SKM-1 treated with dmso at 0.1 percent for 144 hours (cell line): ENCODE data around the gene MYOZ3.

Experiments used
- DNase-seq: peaks from one replicate; lab custom pipeline; 2025; ENCODE audit not compliant: unreplicated experiment; lab: John Stamatoyannopoulos, UW

Gene MYOZ3

DNA sequence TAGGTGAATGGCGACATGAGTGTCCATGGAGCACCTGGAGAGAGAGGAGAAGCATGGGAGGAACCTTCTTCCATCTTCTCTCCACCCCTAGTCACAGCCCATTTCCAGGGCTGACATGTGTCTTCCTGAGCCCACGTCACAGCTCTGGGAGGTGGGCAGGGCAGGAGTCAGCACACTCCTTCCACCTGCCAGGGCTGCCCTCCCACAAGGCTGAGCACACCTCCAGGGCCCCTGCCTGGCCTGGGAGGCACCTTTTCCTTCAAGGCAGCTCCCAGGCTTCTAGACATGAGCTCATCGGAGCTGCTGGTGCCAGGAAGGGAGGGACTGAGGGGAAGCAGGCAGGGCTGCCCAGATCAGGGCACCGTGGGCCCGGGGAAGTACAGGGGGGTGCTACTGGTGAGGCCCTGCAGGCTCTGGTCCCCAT is 34.2 kb upstream of the MYOZ3 start:
- no peak for DNase-seq

DNA sequence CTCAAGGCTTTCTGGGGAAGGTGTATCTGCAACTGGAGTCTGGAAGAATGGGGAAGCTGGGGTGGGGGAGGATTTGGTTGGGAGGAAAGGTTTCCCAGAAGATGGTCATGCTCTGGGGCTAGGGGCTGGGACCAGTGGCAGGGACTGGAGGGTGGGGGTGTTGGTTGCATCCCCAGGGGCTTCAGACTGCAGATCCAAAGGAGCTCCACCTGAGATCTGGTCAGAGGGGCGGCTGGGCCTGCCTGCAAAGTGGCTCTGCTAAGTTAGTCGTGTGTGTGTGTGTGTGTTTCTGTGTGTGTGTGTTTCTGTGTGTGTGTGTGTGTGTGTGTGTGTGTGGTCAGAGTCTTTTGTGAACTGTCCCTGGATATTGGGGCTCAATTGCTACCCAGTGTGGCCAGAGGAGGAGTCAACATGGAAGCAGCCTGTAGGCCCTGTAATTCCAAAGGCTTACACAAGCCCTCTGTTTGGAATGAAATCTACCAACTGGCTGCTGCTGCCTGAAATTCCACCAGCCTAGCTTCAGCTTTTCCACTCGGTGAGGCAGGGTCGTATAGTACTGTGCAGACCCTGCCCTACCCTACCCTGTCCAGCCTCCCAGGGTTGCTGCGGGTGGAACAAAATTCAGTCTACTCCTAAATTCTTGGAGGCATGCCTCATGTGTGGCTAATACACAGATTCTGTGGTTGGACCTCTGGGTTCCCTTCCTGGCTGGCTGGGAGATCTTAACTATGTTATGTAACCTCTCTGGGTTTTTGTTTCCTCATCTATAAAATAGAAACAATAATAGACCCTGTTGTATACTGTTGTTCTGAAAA is 33.1 kb upstream of the MYOZ3 start:
- DNase-seq = peak; percentile 43

DNA sequence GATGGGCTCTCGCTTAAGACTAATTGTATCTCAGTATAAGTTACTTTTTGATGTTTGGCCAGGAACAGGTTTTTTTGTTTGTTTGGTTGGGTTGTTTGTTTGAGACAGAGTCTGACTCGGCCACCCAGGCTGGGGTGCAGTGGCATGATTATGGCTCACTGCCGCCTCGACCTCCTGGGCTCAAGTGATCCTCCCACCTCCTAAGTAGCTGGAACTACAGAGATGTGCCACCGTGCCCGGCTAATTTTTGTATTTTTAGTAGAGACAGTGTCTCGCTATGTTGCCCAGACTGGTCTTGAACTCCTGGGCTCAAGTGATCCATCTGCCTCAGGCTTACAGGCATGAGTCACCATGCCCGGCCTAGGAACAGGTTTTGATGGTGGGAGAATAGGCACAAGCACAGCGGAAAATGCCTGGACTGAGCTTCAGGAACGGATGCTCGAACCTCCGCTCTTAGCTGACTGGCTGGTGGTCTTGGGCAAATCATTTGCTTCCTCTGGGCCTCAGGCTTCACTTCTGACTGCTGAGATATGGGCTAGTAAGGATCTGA is 32.0 kb upstream of the MYOZ3 start:
- DNase-seq = no peak

DNA sequence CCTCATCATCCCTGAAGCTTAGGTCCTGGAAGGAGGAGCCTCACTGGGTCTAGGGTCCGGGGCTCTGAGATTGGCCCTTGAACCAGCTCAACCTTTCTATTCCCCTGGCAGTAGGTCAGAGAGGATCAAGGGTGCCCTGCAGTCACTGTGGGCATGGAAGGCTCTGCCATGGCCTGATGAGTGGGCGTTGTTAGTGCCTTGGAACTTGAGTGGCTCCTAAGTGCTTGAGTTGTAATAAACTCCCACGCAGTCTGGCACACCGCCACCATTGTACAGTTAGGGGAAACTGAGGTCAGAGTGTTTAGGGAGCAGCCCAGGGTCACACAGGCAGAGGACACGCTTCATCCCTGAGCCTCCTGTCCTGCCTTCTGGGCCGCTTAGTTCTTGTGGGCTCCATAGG is 31.0 kb upstream of the MYOZ3 start:
- no peak for DNase-seq

DNA sequence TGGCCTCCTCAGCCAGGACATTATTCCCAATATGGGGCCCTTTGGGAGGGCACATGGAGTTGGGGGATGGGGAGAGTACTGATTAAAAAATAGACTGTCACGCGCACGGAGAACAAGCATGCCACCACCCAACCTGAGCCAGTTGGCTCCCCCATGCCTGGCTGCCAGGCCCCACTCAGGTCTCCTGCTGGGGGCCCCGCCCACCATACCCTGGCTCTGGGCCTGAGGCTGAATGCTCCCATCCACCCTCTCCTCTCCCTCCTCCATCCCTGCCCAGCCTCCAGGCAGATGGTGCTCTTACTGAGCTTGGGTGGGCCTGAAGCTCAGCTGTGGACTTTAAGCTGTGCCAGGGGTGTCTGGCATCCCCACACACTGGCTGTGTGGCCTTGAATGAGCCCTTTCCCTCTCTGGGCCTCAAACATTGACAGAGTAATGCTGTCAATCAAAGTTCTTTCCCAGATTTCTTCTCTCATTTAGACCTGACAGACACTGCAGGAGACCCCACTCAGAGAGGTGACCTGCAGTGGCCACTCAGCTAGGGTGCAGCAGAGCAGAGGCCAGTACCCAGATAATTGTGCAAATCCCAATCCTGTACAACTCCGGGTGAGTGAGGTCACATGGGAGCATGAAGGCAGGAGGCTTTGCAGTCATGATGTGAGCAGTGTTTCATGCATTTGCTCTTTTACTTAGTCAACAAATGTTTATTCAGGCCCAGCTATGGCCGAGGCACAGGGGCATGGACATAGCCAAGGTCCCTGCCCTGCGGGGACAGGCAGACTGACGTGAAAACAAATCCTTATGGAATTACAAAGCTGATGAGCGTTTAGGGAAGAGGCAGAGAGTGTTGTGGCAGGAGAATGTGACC is 30.4 kb upstream of the MYOZ3 start:
- DNase-seq = no peak

DNA sequence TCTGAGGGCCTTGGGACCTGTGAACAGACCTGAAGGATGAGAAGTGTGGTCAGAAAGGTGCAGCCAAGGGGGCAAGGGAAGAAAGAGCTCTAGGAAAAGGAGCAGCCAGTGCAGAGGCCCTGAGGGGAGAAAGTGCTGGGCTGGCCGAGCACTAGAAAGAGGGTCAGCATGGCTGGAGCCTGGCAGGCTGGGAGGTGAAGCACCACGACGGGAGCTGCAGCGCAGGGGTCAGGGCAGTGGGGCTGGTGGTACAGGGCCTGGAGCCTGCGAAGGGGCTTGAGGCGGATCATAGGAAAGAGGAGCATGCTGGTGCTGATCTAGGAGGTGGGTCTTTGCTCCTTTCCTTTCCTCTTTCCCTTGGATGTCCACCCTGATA is 29.7 kb upstream of the MYOZ3 start:
- DNase-seq = no peak

DNA sequence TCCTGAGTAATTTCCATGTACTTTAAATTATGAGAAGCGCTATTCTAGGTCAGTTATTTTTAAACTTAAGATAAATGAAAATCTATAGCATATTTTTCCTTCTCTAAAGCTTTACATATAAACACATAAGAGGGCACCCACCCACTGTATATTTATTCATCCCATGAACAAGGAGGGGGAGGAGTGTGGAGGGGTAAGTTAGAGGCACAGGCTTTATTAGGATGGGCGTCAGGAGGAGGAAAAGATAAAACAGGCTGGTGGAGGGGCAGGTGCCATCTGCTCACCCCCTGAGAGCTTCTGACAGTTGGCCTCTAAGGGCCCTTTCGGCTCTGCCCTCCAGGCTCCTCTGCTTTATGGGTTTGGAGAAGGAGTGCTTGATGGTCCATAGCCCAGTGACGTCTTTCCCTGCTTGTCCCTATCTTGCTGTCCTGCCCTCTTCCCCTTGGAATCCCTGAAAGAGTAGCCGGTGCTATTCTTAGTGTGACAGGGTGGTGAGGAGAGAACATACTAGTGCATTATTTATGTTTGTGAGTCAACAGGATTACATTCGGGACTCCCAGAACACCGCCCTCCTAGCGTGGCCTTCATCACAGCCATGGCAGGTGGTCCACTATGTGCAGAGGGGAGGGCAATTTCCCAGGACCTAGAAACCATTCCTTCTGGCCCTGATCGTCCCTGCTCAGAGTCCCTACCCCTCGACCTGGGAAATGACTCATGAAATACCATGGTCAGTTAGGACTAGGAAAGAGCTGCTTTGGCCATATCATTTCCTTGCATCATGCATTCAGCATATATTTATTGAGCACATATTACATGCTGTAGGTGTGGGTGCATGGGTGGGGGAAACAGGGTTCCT is 28.5 kb upstream of the MYOZ3 start:
- DNase-seq = no peak

DNA sequence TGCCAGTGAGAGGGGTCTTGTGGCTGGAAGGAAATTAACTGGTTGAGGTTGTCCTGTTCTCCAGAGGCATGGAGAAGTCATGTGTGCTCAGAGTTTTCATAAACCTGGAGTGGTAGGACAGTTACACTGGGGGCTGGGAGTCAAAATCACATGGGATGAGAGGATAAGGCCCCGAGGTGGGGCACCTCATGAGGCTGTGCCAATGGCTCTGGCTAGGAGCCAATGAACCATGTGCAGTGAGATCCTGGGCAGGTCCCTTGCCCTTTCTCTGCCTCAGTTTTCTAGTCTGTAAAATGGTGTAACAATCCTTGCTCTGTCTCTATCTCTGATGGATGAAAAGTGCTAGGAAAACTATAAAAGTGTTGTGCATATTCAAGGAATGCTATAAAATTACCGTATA is 27.6 kb upstream of the MYOZ3 start:
- DNase-seq = no peak

DNA sequence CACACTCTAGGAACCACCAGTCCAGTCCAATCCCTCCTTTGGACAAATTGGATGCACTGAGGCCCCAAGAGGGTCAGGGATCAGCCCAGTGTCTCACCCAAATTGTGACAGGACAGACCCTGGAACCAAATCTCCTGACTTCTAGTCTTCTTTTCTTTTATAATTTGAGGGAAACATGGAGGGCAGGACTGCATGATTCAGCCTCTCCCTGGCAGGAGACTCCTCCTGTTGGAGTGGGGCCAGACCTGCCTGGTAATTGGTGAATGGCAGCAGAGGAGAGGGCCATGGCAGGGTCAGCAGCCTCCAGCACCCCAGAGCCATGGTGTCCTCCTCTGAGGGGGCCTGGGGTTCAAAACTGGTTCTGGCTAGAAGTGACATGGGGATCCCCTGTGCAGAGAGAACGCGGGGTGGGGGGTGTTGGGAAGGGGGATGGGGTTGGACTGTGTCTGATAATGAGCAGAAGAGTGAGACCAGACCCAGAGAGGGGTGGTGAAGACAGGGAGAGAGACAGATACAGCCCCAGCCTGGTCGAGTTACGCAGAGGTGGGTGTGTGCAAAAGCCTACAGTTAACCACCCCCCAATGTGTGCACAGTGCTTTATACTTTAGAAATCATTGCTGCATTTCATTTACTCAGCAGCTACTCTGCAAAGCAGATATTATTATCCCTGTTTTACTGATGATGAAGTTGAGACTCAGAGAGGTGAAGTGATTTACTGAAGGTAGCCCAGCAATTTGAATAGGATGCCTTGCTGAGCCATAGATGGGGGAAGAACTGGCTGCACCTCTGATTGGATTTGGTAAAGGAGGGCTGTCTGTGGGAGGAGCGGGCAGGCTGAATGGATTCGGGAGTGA is 24.4 kb upstream of the MYOZ3 start:
- no peak for DNase-seq

DNA sequence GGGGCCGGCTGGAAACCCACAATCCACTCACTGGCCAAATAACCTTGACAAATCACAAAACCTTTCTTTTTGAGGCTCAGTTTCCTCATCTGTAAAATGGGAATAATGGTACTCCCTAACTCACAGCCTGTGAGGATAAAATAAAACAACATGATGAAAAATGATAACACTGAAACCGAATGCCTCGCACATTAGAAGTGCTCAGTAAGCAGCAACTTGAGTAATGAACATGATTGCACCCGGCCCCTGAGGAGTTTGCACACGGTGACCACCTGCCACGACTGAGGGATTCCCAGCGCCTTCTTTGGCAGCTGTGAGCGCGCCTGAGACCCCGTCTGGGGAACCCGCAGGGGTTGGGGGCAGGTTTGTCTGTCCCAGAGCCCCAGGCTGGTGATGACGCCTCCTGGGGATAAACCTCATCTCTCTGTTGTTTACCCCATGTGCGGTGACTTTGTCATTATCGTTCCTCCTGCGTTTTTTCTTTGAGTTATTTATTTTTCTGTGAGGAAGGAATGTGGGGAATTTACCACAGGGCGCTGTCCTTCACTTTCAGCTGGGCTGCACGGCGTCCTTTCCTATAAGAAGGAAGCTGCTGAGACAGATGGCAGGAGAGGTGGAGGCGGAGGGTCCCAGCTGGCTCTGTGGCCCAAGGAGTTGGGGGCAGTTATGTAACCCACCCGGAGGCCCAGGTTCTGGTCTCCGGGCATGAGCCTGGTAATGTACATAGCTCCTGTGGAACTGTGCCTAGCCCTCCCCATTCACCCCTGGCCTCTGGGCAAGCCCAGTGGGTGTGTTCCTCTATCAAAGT is 23.6 kb upstream of the MYOZ3 start:
- no peak for DNase-seq

DNA sequence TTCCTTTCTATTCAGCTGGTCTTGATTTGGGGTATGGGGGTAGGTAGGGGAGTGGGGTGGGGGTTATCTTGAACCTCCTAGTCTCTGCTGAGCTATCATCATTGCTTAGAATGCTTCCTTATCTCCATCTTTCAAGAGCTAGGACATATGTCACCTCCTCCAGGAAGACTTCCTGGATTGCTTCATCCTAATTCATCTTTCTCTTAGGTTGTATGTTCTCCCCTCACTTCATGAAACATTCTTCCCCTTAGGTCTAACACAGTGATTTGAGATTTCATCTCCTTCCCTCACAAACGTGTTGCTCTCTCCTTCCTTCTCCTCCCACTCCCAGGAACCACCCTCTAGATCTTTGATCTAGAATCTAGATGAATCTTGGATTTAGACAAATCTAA is 23.0 kb upstream of the MYOZ3 start:
- no peak for DNase-seq

DNA sequence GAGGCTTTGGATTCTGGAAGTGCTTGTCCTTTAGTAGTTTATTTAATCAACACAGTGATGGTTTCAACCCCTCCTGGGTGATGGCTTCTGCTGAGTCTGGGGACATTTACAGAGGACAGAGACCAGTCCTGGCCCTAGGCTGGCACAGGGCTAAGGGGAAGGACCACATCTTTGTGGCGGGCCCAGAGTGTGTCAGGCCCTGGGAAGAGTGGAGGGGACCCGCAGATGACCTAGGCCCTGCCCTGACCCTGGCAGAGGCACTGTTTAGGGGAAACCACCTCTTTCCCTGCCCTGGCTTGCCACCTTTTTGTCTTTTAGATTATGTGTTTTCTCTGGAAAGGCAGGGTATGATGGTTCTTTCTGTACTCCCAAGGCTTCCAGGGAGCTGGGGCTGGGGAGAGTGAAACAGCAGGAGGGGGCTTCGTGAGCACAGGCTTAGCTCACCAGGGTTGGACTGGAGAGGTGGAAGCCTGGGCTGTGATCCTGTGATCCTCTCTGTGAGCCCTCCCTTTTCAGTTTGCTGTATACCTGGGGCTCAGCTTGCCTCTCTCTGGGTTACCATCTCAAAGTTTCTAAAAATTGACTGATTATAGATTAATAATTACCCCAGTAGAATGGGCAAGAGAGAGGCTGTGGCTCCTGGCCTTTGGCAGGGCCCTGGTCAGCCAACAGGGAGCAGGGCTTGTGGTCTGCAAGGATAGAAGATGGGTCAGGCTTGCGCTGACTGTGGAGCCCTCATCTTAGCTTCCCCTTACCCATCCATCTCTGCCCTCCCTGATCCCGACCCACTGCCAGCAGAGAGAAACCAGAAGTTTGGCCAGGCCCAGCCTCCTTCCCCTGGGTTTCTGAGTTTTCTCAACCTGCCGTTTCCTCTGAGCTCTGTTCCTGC is 22.3 kb upstream of the MYOZ3 start:
- DNase-seq = peak; percentile 16

DNA sequence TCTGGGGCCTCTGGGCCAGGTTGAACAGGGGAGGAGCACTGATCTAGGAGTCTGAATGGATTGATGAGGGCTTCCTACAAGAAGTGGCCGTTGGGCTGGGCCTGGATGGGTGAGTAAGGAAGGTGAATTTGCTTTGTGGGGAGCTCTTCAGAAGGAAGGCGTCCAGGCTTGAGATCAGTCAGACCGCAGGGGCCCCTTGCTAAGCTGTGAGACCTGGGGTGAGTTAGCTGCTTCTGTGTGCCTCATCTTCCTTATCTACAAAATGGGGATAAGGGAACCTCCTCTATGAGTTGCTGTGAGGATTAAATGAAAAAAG is 21.7 kb upstream of the MYOZ3 start:
- DNase-seq = no peak

DNA sequence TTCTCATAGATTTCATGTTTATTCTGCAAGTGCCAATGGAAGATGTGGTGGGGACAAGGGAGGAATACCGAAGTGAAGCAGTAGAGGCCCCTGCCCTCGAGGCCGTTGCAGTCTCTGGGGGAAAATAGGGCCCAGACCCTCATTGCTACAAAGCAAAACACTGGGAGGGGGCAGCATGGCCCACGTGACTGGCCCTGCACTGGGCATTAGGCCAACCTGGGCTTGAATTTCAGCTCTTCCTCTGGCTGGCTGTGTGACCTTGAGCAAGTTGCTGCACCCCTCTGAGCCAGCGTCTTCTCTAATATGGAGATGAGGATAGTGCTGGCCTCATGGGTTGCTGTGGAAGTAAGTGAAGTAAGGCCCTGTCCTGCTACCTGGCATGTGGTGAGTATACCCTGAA is 21.3 kb upstream of the MYOZ3 start:
- DNase-seq = no peak

DNA sequence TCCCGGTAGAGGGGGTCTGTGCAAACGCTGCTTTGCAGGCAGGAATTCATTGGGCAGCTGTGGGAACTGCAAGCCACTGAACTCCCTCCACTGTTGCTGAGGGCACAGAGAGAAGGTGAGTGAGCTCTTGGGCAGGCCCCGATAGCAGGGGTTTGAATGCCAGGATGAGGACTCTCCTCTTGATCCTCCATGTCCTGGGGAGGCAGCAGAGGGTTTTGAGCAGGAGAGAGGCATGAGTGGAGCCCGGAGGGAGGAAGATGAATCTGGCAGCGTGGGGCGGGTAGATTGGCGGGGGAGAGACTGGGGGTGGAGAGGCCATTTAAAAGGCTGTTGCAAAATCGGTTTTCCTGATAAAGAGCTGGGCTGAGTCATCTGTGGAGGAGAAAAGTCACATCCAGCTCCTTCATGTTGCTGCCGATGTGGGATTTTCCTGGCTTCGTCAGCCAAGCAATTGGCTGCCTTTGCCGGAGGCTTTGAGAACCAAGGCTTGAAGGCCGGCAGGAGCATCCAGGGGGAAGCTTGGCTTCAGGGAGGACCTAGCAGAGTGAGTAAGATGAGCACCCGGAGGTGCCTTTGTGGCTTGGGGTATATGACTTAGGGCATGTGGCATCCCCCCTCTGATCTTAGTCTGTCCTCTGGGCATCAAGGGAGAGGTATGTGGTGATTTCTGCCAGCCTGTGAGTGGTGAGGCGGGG is 20.6 kb upstream of the MYOZ3 start, which contains the start of gene SYNPO:
Gene SYNPO (plus strand): TSS at position 350 of the 695 bp plus-strand sequence. CDS start 7,616 bp downstream, outside the sequence.
- peak; percentile 47 for DNase-seq

DNA sequence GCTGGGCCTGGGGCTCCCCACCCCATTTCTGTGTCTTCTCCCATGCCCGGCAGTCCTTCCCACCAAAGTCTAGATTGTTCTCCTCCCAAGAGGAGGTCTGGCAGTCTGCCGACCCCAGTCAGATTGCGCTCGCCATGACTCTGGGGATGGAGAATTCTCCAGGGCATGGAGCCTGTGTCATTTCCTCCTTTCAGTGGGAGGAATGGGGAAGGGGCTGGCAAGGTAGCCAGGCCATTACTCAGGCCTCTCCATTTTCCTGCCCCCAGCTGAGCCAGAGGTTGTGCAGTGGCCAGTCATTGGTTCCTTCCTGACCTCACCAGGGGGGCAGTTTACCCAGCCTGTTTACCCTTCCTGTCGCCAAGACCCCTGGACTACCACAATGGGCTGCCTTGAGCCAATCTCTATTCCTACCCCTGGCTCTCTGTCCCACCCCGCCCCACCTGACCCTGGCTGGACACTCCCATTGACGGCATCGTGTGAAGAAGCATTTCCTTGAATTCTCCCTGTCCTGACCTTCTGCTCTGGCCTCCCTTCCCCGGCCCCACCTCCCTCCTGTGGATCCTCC is 20.0 kb upstream of the MYOZ3 start:
- DNase-seq = no peak

DNA sequence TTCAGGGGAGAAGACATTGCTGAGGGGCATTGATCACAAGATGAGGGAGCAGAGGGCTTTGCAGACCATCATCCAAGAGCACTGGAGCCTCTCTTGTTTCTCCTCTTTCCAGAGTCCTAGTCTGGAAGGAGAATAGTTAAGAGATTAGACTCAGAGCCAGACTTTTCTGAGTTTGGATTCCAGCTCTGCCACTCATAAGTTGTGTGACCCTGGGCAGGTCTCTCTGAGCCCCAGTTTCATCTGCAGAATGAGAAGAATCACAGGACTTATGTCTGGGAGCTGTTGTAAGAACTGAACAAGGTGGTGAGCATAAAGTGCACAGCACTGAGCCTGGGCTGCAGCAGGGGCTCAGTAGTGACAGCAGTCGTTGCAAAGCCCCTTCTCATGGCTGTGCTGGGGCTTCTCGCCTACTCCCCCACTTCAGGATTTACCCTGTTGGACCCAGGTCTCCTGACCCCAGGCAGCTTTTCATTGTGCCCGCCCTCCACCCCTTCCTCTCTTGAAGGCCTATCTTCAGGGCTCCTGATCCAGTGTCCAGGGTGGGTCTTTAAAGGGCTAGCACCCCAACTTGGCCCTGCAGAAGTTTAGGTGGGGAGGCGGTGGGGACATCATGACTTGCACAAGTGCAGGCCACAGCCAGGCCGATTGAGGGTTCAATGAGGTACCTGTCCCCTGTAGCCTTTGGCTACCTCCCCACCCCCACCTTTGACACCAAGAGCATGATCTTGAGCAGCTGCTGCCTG is 19.1 kb upstream of the MYOZ3 start:
- no peak for DNase-seq
